SIG-M5 treated with dmso at 0.1 percent for 504 hours (cell line): Measurements from ENCODE around the gene TTYH2.

Source experiments
- DNase-seq: peaks from one replicate; lab custom pipeline; 2025; ENCODE audit not compliant: unreplicated experiment; lab: John Stamatoyannopoulos, UW

Gene TTYH2

DNA sequence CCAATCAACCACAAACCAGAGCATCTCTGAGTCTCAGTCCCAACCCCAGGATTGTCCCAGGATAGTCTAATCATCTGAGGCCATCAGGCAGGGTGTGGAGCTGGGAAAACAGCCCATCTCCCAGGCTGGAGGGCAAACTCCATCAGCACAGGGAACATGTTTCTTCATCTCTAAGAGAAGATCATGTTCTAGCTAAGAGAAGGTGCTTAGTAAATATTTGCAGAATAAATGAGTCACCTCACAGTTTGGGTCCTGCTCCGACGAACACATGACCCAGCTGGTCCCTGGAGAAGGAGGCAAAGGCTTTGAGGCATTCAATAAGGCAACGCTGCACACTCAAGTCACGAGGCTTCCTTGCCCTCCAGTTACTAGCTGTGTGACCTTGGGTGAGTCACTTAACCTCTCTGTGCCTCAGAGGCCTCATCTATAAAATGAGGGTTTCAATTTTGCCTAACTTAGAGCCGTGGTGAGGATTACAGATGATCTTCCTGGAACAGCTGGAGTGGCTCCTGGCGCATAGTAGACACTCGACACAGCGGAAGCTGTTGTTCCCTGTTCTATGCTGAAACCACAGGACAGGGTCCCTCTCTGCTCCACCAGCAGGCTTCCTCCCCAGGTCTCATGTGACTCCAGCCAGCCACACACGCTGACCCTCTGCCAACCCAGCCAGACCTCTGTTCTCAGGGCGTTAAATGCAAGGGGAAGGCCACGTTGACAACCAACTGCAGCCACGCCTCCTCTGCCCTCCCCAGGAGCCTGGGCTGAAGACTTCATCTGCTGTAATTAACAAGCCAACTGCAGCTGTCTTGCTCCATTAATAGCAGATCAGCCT, 20.2 kb upstream of the TTYH2 start:
- peak; percentile 60 for DNase-seq

DNA sequence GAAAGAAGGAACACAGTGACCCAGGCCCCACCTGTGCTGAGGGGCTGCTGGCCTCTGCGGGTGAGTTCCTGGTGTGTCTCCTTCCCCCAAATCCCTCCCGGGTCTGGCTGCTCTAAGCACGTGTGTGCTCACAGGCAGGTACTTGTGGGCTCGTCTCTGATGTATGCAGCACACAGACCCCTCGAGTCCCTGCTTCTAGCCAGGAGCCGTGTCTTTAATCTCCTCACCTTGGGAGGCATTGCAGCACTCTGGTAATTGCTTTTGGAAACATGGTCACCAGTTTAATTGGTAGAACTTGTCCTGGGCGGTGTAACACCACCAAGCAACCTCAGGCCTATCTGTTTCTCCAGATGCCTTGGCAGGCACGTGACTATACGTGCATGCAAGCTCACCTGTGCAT, 18.7 kb upstream of the TTYH2 start:
- DNase-seq, result no peak

DNA sequence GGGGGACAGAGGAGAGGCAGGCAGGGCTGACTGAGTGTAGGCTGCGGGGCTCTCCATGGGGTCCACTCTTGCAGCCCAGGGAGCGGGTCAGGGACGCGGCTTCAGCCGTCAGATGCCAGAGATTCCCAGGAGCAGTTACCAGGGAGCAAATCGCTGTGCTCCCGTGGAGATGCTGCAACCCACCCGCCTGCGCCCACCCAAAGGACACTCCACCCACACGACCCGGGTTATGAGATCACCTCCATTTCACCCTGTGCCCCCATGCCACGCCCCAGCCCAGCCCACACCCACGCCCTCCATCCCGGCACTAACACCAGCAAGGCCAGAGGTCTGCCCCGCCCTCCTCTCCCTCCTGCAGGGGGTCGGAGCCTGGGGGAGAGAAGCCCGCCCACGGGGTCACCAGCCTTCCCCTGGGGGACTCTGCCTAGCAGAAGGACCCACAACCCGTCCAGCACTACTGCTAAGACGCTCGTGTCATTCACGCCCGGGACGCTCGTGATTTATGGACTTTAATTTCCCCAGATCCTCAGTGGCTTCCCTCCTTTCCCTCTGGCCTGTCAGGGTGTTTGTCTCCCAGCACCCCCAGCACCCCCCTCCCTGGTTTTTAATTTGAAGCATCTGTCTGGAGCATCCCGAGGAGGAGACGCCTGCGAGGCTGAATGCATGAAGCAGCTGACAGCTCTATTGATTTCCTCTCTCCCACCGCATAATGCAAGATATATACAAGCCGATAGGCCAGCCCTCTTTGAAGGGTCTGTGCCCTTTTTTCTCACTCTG, 16.6 kb upstream of the TTYH2 start:
- no peak for DNase-seq

DNA sequence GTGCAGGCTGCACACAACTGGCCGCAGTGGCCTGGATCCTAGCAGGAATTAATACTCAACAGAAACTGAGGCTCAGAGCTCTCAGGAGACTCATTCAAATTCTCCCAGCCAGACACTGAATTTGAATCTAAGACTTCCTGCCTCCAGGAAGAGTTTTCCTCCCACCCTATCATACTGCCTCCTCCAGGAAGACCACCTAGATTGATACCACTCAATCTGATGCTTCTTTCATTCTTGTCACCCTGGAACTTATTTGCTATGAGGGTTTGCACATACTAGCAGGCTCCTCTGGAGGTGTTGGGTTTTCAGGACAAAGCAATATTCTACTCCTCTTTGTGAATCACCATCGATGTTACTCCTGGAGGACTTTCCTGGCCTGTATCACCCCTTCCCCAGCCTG, 15.6 kb upstream of the TTYH2 start:
- DNase-seq, result no peak

DNA sequence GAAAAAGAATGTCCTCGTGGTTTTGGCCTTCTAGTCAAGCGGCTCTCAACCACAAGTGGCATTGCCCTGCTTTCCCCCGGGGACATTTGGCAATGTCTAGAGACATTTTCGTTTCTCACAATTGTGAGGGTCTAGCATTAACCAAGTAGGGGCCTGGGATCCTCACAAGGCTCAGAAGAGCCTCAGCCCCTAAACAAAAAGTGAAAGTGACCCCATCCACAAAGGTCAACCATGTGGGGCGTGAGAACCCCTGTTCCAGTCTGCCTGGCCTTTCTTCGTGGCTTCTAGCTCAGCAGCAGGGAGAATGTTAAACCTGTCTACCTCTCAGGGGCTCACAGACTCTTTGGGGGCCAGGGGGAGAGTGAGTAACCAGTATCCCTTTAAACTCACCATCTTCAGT, 14.7 kb upstream of the TTYH2 start:
- DNase-seq, result no peak

DNA sequence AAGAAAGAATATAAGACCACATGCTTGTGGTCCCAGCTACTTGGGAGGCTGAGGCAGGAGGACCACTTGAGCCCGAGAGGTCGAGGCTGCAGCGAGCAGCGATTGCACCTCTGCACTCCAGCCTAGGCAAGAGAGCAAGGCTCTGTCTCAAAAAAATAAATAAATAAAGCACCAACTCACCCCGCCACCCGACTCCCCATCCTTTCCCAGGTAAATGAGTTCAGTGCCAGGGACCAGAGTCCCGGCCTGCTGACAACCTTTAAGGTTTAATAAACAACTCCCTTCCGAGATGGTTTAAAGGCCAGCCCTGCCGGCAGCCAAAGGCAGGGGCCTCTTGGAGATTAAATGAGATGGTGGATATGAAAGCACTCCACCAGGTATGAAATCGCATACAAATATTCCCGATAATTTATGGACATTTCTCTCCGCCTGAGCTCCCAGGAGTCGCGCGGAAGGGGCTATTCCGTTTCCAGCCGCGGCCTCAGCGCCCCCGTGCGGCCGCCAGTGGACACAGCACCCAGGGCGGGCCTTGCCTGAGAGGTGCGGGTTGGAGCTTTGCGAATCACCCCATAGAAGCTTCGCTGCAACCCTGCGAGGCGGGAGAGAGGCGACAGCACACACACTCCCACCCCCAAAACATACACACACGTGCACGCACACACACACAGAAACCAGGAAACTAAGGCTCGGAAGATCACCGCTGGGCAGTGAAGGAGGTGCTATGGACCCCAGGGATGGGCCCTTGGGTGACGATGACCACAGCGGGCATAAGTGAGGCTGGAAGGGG, 13.9 kb upstream of the TTYH2 start:
- DNase-seq, result peak; percentile 42

DNA sequence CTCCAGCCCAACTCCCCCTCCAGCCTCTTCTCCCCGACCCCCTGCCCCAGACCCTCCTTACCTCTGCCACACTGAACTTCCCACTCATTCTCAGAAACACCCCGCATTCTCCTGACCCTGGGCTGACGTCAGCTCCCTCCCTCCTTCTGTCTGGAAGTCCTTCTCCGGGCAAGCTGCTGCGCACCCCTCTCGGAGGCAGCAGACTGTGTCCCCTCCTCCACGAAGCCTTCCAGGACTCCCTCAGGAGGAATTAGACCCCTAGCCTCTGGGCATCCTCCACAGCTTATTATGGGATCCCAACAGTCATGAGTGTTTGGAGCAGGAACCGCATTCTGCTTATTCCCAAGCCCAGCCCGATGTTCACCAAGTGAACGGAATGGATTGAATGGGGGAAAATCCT, 13.3 kb upstream of the TTYH2 start:
- DNase-seq, result no peak

DNA sequence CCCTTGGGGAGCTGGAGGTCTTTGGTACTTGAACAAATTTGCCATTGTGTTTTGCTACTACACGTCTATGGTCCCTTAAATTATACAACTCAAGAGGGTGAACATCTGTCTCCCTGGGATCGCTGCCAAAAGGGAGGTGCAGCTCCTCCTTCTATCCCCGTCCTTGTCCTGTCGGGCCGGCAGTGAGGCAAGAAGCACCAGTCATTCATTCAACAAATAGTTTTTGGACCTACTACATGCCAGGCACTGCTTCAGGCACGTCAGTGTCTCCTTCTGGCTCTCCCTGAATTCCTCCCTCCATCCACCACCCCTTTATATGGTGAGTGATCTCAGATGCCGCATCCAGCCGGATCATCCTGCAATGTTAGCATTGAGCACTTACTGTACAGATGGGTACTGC, 12.1 kb upstream of the TTYH2 start:
- no peak for DNase-seq

DNA sequence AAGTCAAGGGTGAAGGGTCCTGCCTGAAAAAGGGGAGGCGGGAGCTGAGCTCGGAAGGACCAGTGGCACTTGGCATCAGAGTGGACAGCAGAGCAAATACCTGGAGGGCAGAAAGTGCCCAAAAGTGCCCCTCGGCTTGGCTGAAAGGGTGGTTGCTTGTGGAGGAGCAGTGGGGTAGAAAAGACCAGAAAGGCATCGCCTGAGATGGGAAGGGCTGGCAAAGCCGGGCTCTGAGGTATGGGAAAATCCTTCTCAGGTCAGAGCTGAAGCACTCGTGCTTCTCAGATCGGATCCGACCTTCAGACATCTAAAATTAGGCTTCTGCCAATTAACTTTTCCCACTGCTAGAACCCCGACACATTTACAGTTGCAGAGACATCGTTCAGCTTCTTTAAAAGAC, 11.4 kb upstream of the TTYH2 start:
- no peak for DNase-seq

DNA sequence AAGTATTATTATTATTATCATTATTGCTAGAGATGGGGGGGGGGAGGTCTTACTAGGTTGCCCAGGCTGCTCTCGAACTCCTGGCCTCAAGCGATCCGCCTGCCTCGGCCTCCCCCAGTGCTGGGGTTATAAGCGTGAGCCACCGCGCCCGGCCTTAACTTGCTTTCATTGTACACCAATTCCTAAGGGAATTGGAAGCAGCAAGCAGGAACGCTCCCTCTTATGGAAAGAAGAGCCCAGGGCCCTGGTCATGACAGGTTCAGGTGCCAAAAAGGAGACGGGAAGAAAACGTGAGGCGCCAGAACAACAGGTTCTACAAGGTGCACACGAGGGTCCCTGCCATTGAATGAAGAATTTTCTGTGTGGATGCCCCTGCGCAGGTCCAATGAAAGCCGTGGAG, 10.4 kb upstream of the TTYH2 start:
- DNase-seq, result no peak

DNA sequence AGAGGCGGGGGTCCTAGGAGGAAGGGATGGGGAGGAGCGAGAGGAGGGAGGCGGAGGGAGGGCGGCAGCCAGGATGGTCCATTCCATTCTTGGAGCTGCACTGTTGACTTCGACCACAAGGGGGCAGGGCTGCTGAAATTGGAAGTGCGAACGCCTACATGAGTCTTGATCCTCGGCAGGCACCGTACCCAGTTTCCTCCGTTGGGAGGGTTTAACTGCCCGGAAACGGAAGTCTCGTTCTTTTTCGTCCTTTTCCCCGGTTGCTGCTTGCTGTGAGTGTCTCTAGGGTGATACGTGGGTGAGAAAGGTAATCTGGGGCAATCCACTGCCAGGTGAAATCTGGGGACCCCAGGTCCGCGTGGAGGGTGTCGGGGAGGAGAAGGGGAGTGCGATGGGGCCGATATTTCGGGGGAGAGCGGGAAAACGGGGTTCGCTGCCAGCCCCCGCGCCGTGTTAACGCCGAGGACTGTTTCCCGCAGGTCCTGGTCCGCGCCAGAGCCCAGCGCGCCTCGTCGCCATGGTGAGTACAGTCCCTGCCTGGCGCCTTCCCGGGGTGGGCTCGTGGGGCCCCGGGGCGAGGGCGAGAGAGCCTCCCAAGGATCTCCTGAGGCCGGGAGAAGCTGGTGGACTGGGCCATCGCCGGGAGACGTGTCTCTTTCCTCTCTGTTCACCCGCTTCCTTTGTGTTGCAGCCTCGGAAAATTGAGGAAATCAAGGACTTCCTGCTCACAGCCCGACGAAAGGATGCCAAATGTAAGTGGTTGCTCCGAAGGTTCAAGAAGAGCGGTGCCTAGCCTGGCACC, 9.7 kb upstream of the TTYH2 start, which contains the start of gene RPL38:
TSS of gene RPL38 (plus strand) at position 240 of the 802 bp plus-strand sequence. CDS start at position 518, 278 bp downstream.
- DNase-seq, result peak; percentile 97

DNA sequence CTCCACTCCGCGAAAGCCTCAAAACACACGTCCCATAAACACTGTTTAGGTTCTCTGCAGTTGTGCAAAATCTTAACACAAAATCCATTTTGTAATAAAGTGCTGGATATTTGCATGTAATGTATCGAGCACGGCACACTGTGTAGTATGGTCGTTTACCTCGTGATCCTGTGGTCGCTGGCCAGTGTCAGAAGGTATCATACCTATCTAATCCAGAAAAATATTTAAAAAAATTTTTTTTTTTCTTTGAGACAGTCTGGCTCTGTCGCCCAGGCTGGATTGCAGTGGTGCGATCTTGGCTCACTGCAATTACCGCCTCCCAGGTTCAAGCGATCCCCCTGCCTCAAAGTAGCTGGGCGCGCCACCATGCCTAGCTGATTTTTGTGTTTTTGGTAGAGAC, 8.9 kb upstream of the TTYH2 start:
- DNase-seq, result no peak

DNA sequence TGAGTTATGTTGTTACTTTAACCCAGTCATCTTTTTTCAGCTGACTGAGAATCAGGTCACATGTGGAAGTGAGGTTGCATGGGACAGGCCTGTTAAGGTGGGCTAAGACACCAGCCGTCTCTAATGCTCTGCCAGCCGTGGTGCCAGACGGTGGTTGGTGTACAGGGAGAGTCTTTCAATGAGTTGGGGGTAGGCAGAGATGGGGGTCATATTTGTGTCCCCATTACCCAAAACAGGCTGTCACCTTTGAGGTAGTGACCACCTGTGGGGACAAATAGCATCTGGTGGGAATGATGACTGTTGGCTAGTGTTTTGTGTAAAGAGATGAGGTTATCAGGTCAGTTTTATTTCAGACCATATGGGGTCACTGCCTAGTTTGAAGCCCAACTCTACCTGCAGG, 8.1 kb upstream of the TTYH2 start:
- DNase-seq, result no peak

DNA sequence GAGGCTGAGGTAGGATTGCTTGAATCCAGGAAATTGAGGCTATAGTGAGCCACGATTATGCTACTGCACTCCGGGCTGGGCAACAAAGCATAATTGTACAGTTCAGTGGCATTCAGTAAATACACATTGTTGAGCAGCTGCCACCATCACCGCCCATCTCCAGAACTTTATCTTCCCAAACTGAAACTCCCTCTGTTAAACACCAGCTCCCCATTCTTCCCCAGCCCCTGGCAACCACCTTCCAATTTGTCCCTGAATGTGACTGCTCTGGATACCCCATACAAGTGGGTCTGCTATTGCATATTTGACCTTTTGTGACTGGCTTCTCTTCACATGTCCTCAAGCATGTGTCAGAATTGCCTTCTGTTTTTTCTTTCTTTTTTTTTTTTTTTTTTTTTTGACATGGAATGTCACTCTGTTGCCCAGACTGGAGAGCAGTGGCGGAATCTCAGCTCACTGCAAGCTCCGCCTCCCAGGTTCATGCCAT, 7.0 kb upstream of the TTYH2 start:
- DNase-seq, result no peak

DNA sequence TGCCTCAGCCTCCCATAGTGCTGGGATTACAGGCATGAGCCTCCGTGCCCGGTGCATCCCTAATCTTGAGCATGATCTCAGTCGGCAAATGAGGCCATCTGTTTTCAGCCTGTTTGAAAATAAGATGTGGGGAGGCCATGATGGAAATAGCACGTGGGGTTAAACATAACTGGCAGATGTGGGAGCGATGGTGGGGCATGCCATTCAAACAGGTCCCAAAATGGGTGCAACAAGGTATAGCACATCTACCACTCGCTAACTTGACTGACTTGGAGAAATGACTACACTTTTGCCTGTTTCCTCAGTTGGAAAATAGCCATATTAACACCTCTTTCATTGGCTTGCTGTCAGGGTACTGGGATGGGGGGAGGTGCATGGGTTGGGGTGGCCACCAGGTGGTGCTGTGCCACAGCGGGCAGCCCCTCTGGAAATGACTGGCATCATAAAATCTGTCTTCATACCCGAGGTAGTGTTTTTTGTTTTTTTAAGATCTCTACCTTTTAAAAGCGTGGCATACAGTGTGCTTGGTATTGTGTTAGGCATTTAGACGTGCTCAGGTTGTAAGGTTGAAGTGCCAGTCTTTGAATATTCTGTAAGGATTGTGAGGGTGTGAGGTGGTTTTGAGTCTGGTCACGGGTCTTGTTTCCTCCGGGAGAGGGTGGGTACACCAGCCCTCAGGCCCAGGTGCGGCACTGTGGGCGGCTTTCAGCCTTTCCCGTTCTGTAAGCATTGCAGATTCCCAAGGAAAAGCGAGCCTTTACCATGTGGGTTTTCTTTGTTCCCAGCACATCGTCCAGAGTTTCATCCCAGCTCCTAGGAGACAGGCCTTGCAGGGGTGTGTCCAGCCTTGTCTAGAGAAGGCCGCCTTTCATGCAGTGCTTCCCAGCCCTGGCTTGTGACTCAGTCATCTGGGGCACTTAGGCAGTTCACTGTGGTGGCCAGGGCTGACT, 2.9 kb upstream of the TTYH2 start:
- DNase-seq, result peak; percentile 48

DNA sequence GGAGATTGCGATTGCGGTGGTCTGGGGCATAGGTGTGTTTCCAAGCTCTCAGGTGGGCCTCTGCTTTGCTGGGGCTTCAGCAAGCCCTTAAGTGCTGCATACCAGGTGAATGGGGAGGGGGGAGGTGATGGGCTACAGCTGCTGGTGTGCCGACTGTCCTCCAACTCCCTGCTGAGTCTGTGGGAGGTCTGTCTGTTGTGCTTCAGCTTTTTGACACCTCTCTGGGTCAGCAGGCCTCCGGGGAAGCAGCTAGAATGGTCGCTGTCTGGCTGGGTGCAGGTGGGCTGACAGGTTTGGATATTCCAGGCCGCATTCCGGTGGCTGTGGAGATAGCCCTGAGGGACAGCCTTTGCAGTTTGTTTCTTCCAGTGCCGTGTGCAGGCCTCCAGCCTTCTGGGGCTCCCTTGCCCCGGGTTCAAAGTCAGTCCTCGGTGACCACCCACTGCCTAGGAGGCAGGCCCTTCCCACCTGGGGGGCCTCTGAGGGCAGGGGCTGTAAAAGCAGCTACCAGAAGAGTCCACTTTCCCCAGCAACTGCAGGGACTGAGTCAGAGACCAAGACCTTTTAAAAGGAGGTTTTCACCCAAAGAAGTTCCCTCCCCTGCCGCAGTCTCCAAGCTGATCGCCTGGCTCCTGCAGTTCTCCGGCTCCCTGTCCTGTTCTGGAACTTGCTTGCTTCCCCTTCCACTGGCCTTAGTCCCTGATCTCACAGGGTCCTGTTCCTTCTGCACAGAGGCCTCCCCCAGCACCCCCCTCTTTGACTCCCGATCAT, 2.0 kb upstream of the TTYH2 start:
- DNase-seq, result peak; percentile 55

DNA sequence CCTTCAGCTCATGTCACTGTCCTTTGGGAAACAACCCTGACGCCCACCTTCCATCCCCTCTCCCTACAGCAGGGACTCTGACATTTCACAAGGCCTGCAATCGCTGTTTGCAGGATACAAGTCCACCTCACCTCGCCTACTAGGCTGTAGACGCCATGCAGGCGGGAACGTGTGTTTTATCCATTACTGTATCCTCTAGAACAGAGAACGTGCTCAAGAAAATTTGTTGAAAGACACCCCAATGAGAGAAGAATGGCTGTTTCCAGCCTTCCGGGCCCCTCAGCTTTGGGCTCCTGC, 1.5 kb upstream of the TTYH2 start:
- peak; percentile 55 for DNase-seq

DNA sequence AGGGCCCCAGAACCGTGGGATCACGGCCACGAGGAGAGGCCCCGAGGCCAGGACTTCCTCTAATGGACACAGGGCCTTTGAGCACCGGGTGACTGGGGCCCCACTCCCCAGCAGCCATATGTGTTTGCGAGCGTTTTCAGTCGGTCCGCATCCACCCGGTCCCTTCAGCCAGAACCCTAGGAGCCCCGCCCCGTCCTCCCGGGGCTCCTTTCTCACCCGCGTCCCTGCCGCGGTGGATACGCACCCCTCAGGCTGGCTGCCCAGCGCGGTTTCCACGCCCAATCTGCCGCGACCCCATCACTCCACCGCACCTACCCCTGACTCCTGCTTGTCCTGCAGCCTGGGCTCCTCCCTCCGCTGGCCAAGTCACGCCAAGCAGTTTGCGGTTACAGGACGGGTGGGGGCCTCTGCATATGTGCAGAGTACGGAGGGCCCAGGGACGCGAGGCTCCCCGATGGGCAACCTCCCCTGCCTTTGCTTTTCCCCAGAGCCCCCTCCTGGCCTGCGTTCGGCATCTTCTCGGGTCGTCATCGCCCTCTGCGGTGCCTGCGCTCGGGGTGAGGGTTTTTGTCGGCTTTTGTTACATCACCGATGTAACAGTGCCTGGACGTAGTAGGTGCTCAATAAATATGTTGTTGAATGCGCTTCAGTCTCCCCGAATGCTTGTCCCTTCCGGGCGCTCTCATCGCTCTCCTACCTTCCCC, 1.0 kb upstream of the TTYH2 start:
- DNase-seq, result peak; percentile 50
